Thymus (tissue), 11 donors: Measurements from ENCODE around the gene SLC39A3. TPM values are rescaled to one million over a fixed set of nuclear protein-coding genes. Genes with fewer than 3 reads are reported as not detected.

Source experiments
- DNase-seq, 9 donors: peaks; one replicate each; pipeline ENCODE4 v3.0.0-alpha.2; 2013; ENCODE audit warnings: low spot score in 9 of 9, low read depth in 6 of 9, missing footprints in 1 of 9
- H3K27ac ChIP-seq, 2 donors: one replicate each; pipeline ENCODE4 v1.5.1; 2013; ENCODE audit warnings: control low read depth in 1 of 2, low read depth in 1 of 2, low read length in 1 of 2, mild to moderate bottlenecking in 1 of 2, moderate library complexity in 1 of 2
- H3K27me3 ChIP-seq, 2 donors: one replicate each; pipeline ENCODE4 v1.5.1; 2013; ENCODE audit warnings: low read length in 1 of 2; ENCODE audit not compliant: control insufficient read depth in 2 of 2, insufficient read depth in 1 of 2
- H3K36me3 ChIP-seq, 2 donors: one replicate each; pipeline ENCODE4 v1.5.1; 2013; ENCODE audit warnings: low read length in 1 of 2, mild to moderate bottlenecking in 1 of 2, moderate library complexity in 1 of 2; ENCODE audit not compliant: control insufficient read depth in 2 of 2, insufficient read depth in 2 of 2
- H3K4me1 ChIP-seq, 2 donors: one replicate each; pipeline ENCODE4 v1.5.1; 2013; ENCODE audit warnings: low read length in 2 of 2; ENCODE audit not compliant: control insufficient read depth in 2 of 2, insufficient read depth in 2 of 2
- H3K4me3 ChIP-seq, 2 donors: one replicate each; pipeline ENCODE4 v1.5.1; 2013; ENCODE audit warnings: low read length in 2 of 2, control low read depth in 1 of 2, mild to moderate bottlenecking in 1 of 2
- H3K9me3 ChIP-seq, 2 donors: one replicate each; pipeline ENCODE4 v1.5.1; 2013; ENCODE audit warnings: low read length in 1 of 2, mild to moderate bottlenecking in 1 of 2; ENCODE audit not compliant: control insufficient read depth in 2 of 2, insufficient read depth in 1 of 2
- WGBS: extraction: QIAGEN DNeasy Blood & Tissue Kit; methylation state at CpG from one replicate; pipeline ENCODE4 v1.1.7; 2013; 5-methylcytosine and 5-hydroxymethylcytosine counted together
- polyA plus RNA-seq: library from polyadenylated mRNA; stranded (reverse); fragments of 200-250 nt; gene quantifications from one replicate; pipeline ENCODE4 v1.2.3, GENCODE V29; 2013
- total RNA-seq: library from RNA; stranded (reverse); fragments of 120-200 nt; gene quantifications from one replicate; pipeline ENCODE4 v1.2.4, GENCODE V29; 2013
- donor health status: healthy.

Gene SLC39A3
- total and polyA plus RNA-seq, 2 donors, result 19.2 to 21.2 TPM

DNA sequence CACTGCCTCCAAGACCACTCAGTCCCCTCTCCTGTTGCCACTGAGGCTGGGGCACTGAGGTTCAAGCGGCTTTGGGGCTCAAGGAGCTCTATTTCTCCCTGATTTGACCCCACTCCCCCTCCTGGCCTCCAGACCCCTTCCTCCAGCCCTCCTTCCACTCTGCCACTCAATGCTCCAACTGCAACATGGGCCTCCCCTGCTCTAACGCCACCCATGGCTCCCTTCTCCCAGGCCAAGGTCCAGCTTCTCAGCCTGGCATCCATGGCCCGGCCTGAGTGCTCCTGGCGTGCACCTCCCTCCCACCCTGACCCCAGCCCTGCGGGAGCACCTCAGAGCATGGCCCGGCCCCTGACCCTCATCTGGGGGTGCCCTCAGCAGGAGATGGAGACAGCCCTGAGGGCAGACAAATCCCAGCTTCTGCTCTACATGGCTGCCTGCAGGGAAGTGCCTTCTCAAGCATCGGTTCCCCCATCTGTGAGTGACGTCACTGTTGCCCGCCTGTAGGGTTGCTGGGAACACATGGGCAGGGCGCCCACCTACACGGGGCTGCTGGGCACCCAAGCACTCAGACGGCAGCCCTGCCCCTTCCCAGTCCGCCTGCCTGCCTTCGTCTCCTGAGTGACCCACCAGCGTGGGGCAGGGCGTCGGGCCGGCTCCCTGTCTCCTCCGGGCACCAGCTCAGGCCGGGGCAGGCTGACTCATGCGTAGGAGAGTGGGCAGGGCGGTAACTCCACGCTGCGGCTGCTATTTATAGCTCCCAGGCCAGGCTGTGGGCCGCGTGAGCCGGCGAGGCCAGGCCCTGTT lies 17.1 kb downstream of the SLC39A3 start:
- Histone ChIP-seq H3K9me3 (no peaks in the 10 kb centered on the region), H3K27me3 (peaks cover 42 to 87% of the 10 kb centered on the region in 2 donors), H3K36me3 (no peaks in the 10 kb centered on the region), H3K4me3 (no peak overlapping the region), H3K27ac (no peak overlapping the region), H3K4me1 (peaks cover 0 to 10% of the 10 kb centered on the region in 2 donors)
- no peak for DNase-seq
- 86% methylated on average over 28 of the region's 28 CpGs for WGBS

DNA sequence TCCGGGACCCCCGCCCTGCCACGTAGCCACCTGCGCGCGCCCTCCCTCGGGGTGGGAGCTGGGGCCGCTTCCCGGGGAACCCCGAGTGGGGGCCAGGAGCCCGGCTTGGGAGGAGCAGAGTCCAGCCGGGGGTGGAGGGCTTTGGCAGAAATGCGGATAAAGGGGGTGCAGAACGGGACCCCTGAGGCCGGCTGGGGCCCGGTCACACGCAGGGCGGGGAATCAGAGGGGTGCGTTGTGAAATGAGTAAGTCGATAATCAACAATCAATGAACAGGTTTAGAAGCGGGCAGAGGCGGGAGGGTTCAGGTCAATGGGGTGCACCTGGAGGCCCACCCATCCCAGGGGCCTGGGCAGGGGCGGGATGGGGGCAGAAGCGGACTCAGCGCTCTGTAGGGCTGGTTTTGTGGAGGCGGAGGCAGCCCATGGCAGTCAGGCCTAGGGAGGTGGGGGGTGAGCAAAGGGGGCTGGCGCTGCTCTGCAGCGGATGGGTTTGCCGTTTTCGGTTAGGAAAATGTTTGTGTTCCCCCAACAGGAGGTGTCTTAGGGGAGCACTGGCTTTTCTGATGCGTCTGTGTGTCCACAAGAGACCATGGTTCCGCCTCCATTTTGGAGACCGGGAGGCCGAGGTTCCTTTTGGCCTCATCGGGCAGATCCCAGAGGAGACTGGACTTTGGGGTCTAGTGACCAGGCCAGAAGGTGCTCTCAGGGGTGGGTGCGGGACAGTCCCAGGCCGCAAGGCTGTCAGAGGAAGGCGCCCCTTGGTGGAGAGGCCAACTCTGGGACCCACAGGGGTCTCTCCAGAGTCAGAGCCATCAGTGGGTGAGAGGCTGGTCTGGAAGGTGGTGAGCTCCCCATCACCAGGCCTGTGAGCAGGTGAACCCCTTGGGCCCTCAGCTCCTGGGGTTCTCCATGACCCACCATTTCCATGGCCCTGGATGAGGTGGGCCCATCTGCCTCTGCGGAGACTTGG lies 18.0 kb downstream of the SLC39A3 start:
- Histone ChIP-seq H3K4me3 (peak overlapping the region in 1 of 2 donors; percentile 38), H3K27ac (no peak overlapping the region), H3K36me3 (no peaks in the 10 kb centered on the region), H3K27me3 (peaks cover 40 to 85% of the 10 kb centered on the region in 2 donors), H3K9me3 (no peaks in the 10 kb centered on the region), H3K4me1 (peaks cover 0 to 10% of the 10 kb centered on the region in 2 donors)
- 34% methylated on average over 39 of the region's 39 CpGs for WGBS
- no peak for DNase-seq

DNA sequence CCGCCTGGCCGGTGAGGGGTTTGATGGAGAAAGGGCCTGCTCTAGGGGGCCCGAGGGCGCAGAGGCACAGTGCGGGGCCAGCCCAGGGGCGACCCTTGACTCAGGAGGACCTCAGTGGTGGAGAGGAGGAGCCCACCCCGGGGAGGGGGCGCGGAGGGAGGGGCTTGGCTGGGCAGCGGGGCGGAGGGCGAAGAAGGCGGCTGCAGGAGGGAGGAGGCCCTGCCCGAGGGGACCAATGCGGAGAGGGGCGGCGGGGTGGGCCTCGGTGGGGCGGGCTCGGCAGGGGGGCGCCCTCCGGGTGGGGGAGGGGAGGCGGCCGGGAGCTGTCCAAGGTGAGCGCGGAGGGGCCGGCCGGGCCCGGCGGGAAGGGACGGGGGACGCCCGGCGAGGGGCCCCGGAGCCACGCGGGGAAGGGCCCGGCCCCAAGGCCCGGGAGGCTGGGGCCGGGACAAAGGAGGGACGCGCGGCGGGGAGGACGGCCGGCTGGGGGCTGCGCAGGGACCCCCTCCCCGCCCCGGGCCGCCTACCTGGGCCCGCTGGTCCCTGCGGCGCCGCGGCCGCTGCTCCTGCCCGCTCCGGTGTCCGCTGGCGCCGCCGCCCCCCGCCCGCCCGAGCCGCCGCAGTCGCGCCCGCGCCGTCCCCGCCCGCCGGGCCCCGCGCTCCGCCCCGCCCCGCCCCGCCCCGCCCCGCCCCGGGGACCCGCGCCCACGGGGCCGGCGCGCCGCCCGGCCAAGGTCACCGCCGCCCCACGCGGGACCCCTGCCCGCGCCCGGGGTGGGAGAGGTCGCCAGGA lies 18.8 kb downstream of the SLC39A3 start, which contains the start of gene DIRAS1:
DIRAS1 (minus strand) TSS at position 596 of the 793 bp plus-strand sequence. CDS start 3,566 bp downstream, outside the sequence.
- no peak within 1 kb of the TSS for H3K27ac ChIP-seq
- 1% methylated on average over 98 of the region's 100 CpGs for WGBS

DNA sequence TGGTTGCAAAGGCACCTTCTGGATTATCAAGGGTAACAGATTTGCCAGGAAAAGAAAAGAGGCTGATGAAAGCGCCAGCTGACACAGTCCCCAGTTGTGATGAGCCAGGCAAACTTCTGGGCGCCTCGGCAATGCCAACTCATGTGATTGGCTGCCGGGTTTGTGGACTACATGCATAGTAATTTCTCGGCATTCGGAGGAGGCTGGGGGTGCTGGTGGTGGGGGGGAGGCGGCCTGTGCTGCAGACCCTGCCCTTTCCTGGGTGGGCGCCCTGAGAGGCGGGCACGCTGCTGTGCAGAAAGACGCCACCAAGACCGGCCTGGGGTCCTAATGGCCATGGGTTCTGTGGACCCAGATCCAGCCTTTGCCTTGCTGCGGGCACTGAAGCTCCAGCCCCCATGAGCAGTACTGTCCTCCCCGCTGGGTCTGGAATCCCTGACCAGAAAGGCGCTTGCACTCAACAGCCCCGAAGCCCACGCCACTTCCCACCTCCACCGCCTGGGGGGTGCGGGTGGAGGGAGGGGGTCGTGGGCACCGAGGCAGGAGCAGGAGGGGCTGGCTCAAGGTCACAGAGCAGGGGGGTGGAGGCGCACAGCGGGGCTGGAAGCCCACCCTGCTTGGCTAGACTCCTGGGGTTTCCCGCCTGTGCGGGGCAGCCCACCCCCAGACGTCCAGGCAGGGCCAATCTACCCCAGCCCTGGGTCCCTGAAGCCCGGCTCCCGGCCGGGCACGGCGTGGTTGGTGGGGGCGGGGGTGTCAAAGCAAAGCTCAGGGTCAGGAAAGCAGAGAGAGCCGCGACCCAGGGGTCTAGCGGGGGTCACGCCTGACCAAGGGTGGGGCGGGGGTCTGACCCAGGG lies 19.7 kb downstream of the SLC39A3 start:
- H3K4me3 ChIP-seq, result no peak overlapping the region
- H3K27me3 ChIP-seq, result peaks cover 40 to 69% of the 10 kb centered on the region in 2 donors
- H3K9me3 ChIP-seq, result peaks cover 2 to 4% of the 10 kb centered on the region in 2 donors
- 9% methylated on average over 37 of the region's 37 CpGs for WGBS
- H3K4me1 ChIP-seq, result peaks cover 0 to 6% of the 10 kb centered on the region in 2 donors
- H3K36me3 ChIP-seq, result no peaks in the 10 kb centered on the region
- H3K27ac ChIP-seq, result no peak overlapping the region
- no peak for DNase-seq

More for the DNA sequence above, 18.8 kb downstream of the SLC39A3 start, which contains the start of gene DIRAS1:
- Histone ChIP-seq H3K4me3 (peak within 1 kb of the TSS in 1 of 2 donors; percentile 38), H3K27me3 (peaks cover 40 to 76% of the 10 kb centered on the region in 2 donors), H3K4me1 (peaks cover 0 to 6% of the 10 kb centered on the region in 2 donors), H3K36me3 (no peaks in the 10 kb centered on the region), H3K9me3 (no peaks in the 10 kb centered on the region)
- DNase-seq, result no peak

DNA sequence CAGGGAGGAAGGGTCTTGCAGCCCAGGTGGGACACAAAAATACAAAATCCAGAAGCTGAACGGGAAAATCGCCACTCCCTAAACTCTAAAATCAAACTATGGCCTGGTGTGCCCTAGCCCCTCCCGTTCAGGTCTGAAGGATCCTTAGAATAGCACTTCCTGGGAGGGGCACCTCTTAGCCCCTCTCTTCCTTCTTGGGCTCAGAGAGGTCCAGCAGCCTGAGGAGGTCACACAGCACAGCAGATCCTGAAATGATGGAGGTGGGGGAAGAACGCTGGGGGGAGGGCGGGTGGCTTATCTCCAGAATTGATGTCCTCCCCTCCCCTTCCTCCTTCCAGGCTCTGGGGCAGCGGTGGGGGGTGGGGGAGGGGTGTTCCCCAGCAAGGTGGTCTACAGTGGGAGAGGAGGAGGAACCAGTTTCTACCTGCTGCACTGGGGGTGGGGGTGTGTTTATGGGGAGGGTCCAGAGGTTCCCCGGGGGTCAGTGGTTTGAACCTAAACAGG lies 20.5 kb downstream of the SLC39A3 start:
- Histone ChIP-seq H3K27me3 (peaks cover 40 to 67% of the 10 kb centered on the region in 2 donors), H3K27ac (no peak overlapping the region), H3K4me3 (no peak overlapping the region), H3K9me3 (peaks cover 2 to 12% of the 10 kb centered on the region in 2 donors), H3K4me1 (peaks cover 0 to 6% of the 10 kb centered on the region in 2 donors), H3K36me3 (no peaks in the 10 kb centered on the region)
- DNase-seq, result no peak
- 68% methylated on average over 7 of the region's 7 CpGs for WGBS

DNA sequence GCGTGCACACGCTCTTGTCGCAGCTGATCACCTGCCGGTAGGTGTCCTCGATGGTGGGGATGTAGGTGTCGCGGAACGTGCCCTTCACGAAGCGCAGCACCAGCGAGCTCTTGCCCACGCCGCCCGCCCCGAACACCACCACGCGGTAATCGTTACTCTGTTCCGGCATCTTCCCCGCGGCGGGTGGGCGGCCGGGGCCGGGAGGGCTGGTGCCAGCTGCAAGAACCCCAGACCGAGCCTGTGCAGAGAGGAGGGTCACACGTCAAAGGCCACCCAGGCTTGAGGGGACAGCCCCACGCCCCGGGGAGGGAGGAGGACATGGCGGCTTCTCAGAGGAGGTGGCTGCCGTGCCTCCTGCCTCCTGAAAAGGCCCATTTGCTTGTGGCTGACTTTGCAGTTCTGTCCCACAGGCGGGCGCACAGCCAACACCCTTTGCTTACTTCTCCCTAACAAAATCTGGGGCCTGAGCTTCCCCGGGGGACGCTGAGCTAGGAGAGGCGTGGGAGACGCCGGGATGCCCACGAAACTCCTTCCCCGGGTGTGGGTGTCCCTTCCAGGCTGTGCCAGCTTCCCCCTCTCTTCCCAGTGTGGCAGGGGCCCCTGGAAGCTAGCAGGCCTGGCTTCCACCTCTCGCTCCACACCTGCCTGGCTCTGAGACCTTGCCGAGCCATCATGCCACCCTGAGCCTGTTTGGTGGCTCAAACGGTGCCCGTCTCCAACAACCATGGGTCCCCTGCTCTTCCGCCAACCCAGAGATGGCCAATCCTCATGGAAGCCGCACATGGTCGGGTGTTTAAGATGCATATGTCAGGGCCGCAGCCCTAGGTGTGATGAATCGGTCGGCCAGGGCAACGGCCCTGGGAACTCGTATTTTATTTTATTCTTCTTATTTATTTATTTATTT lies 21.9 kb downstream of the SLC39A3 start:
- Histone ChIP-seq H3K27me3 (peaks cover 38 to 54% of the 10 kb centered on the region in 2 donors), H3K27ac (no peak overlapping the region), H3K36me3 (no peaks in the 10 kb centered on the region), H3K4me3 (no peak overlapping the region), H3K4me1 (peaks cover 0 to 6% of the 10 kb centered on the region in 2 donors), H3K9me3 (peaks cover 2 to 12% of the 10 kb centered on the region in 2 donors)
- WGBS, result 93% methylated on average over 52 of the region's 52 CpGs
- DNase-seq, result no peak
